GM23338 (cell line): ENCODE measurements around the gene RNF223. TPM values are rescaled to one million over a fixed set of nuclear protein-coding genes. Genes with fewer than 3 reads are reported as not detected.

Source experiments
- ATAC-seq: fragments of 200-7000 bp; cut with Tn5 transposase; 3 replicates; pipeline ENCODE4 v1.9.1; 2020
- DNase-seq: peaks from one replicate; pipeline ENCODE4 v3.0.0-alpha.2; 2015; ENCODE audit warnings: low spot score
- H2AFZ ChIP-seq: fragments of 200-600 bp; sonication (generic); 2 replicates; pipeline ENCODE4 v1.8.0; 2016; ENCODE audit warnings: antibody characterized with exemption, mild to moderate bottlenecking, moderate library complexity
- H3F3A ChIP-seq: fragments of 200-600 bp; sonication (generic); replicated peaks from 2 replicates; pipeline ENCODE4 v1.8.0; 2017; ENCODE audit warnings: antibody characterized with exemption, mixed run types, low read depth
- H3K27ac ChIP-seq: fragments of 200-600 bp; sonication (generic); 2 replicates; pipeline ENCODE4 v1.6.1; 2016; ENCODE audit warnings: low read depth
- H3K27me3 ChIP-seq: fragments of 200-600 bp; sonication (generic); 2 replicates; pipeline ENCODE4 v1.8.0; 2016; ENCODE audit warnings: mild to moderate bottlenecking, mixed run types, moderate library complexity; ENCODE audit not compliant: insufficient read depth
- H3K36me3 ChIP-seq: fragments of 200-600 bp; sonication (generic); 2 replicates; pipeline ENCODE4 v1.8.0; 2016; ENCODE audit warnings: mild to moderate bottlenecking; ENCODE audit not compliant: insufficient read depth
- H3K4me1 ChIP-seq: fragments of 200-600 bp; sonication (generic); 2 replicates; pipeline ENCODE4 v1.8.0; 2016; ENCODE audit warnings: mild to moderate bottlenecking, moderate library complexity; ENCODE audit not compliant: insufficient read depth
- H3K4me2 ChIP-seq: fragments of 200-600 bp; sonication (generic); 2 replicates; pipeline ENCODE4 v1.7.1; 2017; ENCODE audit warnings: mixed run types
- H3K4me3 ChIP-seq: fragments of 200-600 bp; sonication (generic); 2 replicates; pipeline ENCODE4 v1.6.1; 2016; ENCODE audit warnings: mixed run types
- H3K79me2 ChIP-seq: fragments of 200-600 bp; sonication (generic); replicated peaks from 2 replicates; pipeline ENCODE4 v1.8.0; 2017; ENCODE audit warnings: mild to moderate bottlenecking; ENCODE audit not compliant: insufficient read depth
- H3K9me2 ChIP-seq: fragments of 200-600 bp; sonication (generic); 2 replicates; pipeline ENCODE4 v1.8.0; 2017; ENCODE audit not compliant: insufficient read depth
- H4K20me1 ChIP-seq: fragments of 200-600 bp; sonication (generic); replicated peaks from 2 replicates; pipeline ENCODE4 v1.8.0; 2017; ENCODE audit warnings: mild to moderate bottlenecking; ENCODE audit not compliant: insufficient read depth
- H3K27ac Mint-ChIP-seq: 2 replicates; pipeline ENCODE4 v1.8.0; 2020; ENCODE audit warnings: inconsistent platforms, mild to moderate bottlenecking, moderate library complexity, mixed read lengths
- H3K27me3 Mint-ChIP-seq: 3 replicates; pipeline ENCODE4 v1.8.0; 2022; ENCODE audit warnings: low read depth, mild to moderate bottlenecking, moderate library complexity, mixed read lengths, inconsistent platforms; ENCODE audit not compliant: insufficient read depth, poor library complexity
- H3K36me3 Mint-ChIP-seq: 3 replicates; pipeline ENCODE4 v1.8.0; 2021; ENCODE audit warnings: low read depth, mild to moderate bottlenecking, inconsistent platforms, moderate library complexity, mixed read lengths
- H3K4me1 Mint-ChIP-seq: 3 replicates; pipeline ENCODE4 v1.8.0; 2020; ENCODE audit warnings: mild to moderate bottlenecking, inconsistent platforms, mixed read lengths
- H3K4me3 Mint-ChIP-seq: 3 replicates; pipeline ENCODE4 v1.8.0; 2021; ENCODE audit warnings: moderate library complexity, mild to moderate bottlenecking, inconsistent platforms, mixed read lengths
- H3K9me3 Mint-ChIP-seq: 3 replicates; pipeline ENCODE4 v1.8.0; 2020; ENCODE audit warnings: moderate library complexity, mild to moderate bottlenecking, inconsistent platforms, mixed read lengths
- CTCF ChIP-seq, 2 experiments: fragments of 200-600 bp in 1 of 2; sonication (generic) in 1 of 2; conservative IDR thresholded peaks; 2 replicates each; pipeline versions ENCODE4 v1.5.1 to v1.6.1; 2016 to 2017; ENCODE audit warnings: antibody characterized with exemption in 2 of 2, low read depth in 2 of 2, mild to moderate bottlenecking in 2 of 2, moderate library complexity in 1 of 2
- EZH2phosphoT487 ChIP-seq: fragments of 200-600 bp; sonication (generic); IDR thresholded peaks from one replicate; pipeline ENCODE4 v1.8.1; 2018; ENCODE audit warnings: antibody characterized with exemption; ENCODE audit not compliant: unreplicated experiment
- JUNB ChIP-seq: IDR thresholded peaks from one replicate; pipeline ENCODE4 v1.6.1; 2016; ENCODE audit warnings: antibody characterized with exemption; ENCODE audit not compliant: unreplicated experiment
- POLR2AphosphoS5 ChIP-seq: IDR thresholded peaks from 2 replicates; pipeline ENCODE4 v1.6.1; 2016; ENCODE audit warnings: antibody characterized with exemption, low read depth
- REST ChIP-seq: IDR thresholded peaks from one replicate; pipeline ENCODE4 v1.6.1; 2018; ENCODE audit warnings: antibody characterized with exemption; ENCODE audit not compliant: unreplicated experiment
- ZNF462 ChIP-seq: fragments of 250-450 bp; sonication (Bioruptor Pico); IDR thresholded peaks from 2 replicates; pipeline ENCODE4 v1.5.0; 2020; ENCODE audit warnings: mild to moderate bottlenecking, moderate library complexity
- polyA plus RNA-seq: library from polyadenylated mRNA; unstranded; fragments of >200 nt; fragmentation: Nextera tagmentation; extraction: Ambion mirVana; gene quantifications from 2 replicates; pipeline ENCODE4 v1.2.1, GENCODE V29; 2016
- total RNA-seq: library from RNA; depleted of rRNA; stranded (reverse); fragments of >200 nt; shearing (Covaris generic); gene quantifications from 2 replicates; pipeline ENCODE4 v1.2.3, GENCODE V29; 2014

RNF223 gene
- total and polyA plus RNA-seq, 2 experiments from 2014 or later = not detected

- Mint-ChIP-seq H3K27me3 (peaks cover 10% of the 10 kb centered on the region), H3K4me1 (no peaks in the 10 kb centered on the region), H3K27ac (no peak overlapping the region), H3K9me3 (no peaks in the 10 kb centered on the region), H3K4me3 (no peak overlapping the region), H3K36me3 (no peaks in the 10 kb centered on the region)
- DNase-seq = no peak
- Histone ChIP-seq H3K36me3 (no peaks in the 10 kb centered on the region), H3K4me1 (no peaks in the 10 kb centered on the region; the same call in 1 of the 2 replicates), H2AFZ (no peak overlapping the region), H3K9me2 (no peaks in the 10 kb centered on the region), H4K20me1 (no peaks in the 10 kb centered on the region), H3K4me2 (no peak overlapping the region), H3K79me2 (no peaks in the 10 kb centered on the region), H3K27me3 (peaks cover 8% of the 10 kb centered on the region; the same call in 1 of the 2 replicates), H3K4me3 (no peak overlapping the region), H3F3A (no peaks in the 10 kb centered on the region), H3K27ac (no peak overlapping the region)
- TF ChIP-seq EZH2phosphoT487 = no peak
- TF ChIP-seq REST = no peak
- TF ChIP-seq CTCF (conservative IDR thresholded peaks at IDR 0.05; ENCODE audit: low read depth in 2 of 2) = no peak
- TF ChIP-seq ZNF462 (CRISPR knock-in tag) = no peak
- TF ChIP-seq POLR2AphosphoS5 = no peak
- no peak for TF ChIP-seq JUNB
- ATAC-seq = no peak
Measured at GRCh38 chr1:1075148-1075935, 1.2 kb upstream of the RNF223 start.
